ENCODE measurements around the gene ANXA10. TPM values are rescaled to one million over a fixed set of nuclear protein-coding genes. Genes with fewer than 3 reads are reported as not detected.

Gene ANXA10
- total and polyA plus RNA-seq, 2 of the 8 experiments (the other 6 are each of a cell fraction or from before 2014, with no cell fraction given), result not detected

- TF ChIP-seq CREB1 (IDR thresholded peaks at IDR 0.05), result no peak
Measured at GRCh38 chr4:168063031-168063430, 29.3 kb upstream of the ANXA10 start (continued).

- POLR2A ChIA-PET (ENCODE audit: partially characterized antibody), result no interaction called here
- CTCF ChIA-PET (ENCODE audit: partially characterized antibody), result interaction anchor here (0.8 to 1.6 kb wide), 2 partner anchors 79 to 83 kb away, joined by 3 to 4 read pairs; no protein-coding TSS in a partner anchor
- TF ChIP-seq E2F6 (IDR thresholded peaks at IDR 0.05), result no peak
- no peak for TF ChIP-seq TCF12 (IDR thresholded peaks at IDR 0.05; ENCODE audit: low read depth, low read length)
- TF ChIP-seq KDM5A (IDR thresholded peaks at IDR 0.05; ENCODE audit: low read length), result no peak
- TF ChIP-seq GTF2F1 (IDR thresholded peaks at IDR 0.05; ENCODE audit: borderline replicate concordance, low read depth, low read length), result no peak
- TF ChIP-seq CHD2 (IDR thresholded peaks at IDR 0.05; ENCODE audit: low read length), result no peak
- no peak for TF ChIP-seq BRCA1 (IDR thresholded peaks at IDR 0.05; ENCODE audit: low read depth, low read length)
- TF ChIP-seq HDAC2 (IDR thresholded peaks at IDR 0.05; ENCODE audit: borderline replicate concordance in 1 of 2, low read depth in 2 of 2, low read length in 2 of 2), result no peak
- TF ChIP-seq ATF3 (IDR thresholded peaks at IDR 0.05; ENCODE audit: insufficient read depth, low read depth, low read length), result no peak
Measured at GRCh38 chr4:168070903-168071302, 21.4 kb upstream of the ANXA10 start.

More at GRCh38 chr4:168070903-168071302, 21.4 kb upstream of the ANXA10 start:
- H3K79me1 ChIP-seq (ENCODE audit: low read depth, low read length), result no peaks in the 10 kb centered on the region
- H4K91ac ChIP-seq (replicated peaks; ENCODE audit: insufficient read length, low read length), result no peak overlapping the region
- no peaks in the 10 kb centered on the region for H4K20me1 ChIP-seq (replicated peaks in 1 of 2; ENCODE audit: control insufficient read depth in 1 of 2, insufficient read depth in 2 of 2, low read length in 2 of 2)
- no peak overlapping the region for H2BK5ac ChIP-seq (ENCODE audit: low read depth, low read length)
- H3K4me1 ChIP-seq (replicated peaks in 1 of 4; ENCODE audit: control insufficient read depth in 3 of 4, insufficient read depth in 4 of 4, low read length in 3 of 4), result no peaks in the 10 kb centered on the region
- no peak overlapping the region for H2AFZ ChIP-seq (ENCODE audit: low read length)
- FAIRE-seq, result no peak
- H3K23me2 ChIP-seq (ENCODE audit: low read depth, low read length), result no peaks in the 10 kb centered on the region
- no peak overlapping the region for H3K4me3 ChIP-seq (ENCODE audit: extremely low read depth in 1 of 4, insufficient read depth in 2 of 4, low read depth in 3 of 4, low read length in 4 of 4)
- H3K14ac ChIP-seq (ENCODE audit: insufficient read length), result no peak overlapping the region
- no peak overlapping the region for H3K18ac ChIP-seq (ENCODE audit: extremely low read depth, low read length)
- no peak for DNase-seq (ENCODE audit: low read depth in 1 of 2, low spot score in 2 of 2)
- no peak overlapping the region for H4K5ac ChIP-seq (ENCODE audit: insufficient read length, low read depth, low read length)
- H2AK5ac ChIP-seq (ENCODE audit: low read depth, low read length), result no peak overlapping the region
- H3K79me2 ChIP-seq (ENCODE audit: control insufficient read depth in 1 of 2, insufficient read depth in 2 of 2, low read length in 2 of 2), result no peaks in the 10 kb centered on the region
- no peak overlapping the region for H2BK20ac ChIP-seq (ENCODE audit: low read length)
- no peak overlapping the region for H3K4me2 ChIP-seq (ENCODE audit: insufficient read depth in 1 of 2, low read depth in 2 of 2, low read length in 2 of 2)
- no peaks in the 10 kb centered on the region for H3K36me3 ChIP-seq (ENCODE audit: control insufficient read depth in 2 of 4, insufficient read depth in 4 of 4, low read length in 3 of 4)
- H3K4ac ChIP-seq (replicated peaks; ENCODE audit: insufficient read length, low read depth, low read length), result no peak overlapping the region
- no peaks in the 10 kb centered on the region for H3K9me3 ChIP-seq (ENCODE audit: insufficient read depth in 2 of 2, low read depth in 1 of 2, low read length in 1 of 2)
- H2BK120ac ChIP-seq (replicated peaks; ENCODE audit: low read depth, low read length), result no peak overlapping the region
- no peak overlapping the region for H2BK12ac ChIP-seq (ENCODE audit: low read depth, low read length)
- no peaks in the 10 kb centered on the region for H3K27me3 ChIP-seq (replicated peaks in 1 of 4; ENCODE audit: control insufficient read depth in 3 of 4, extremely low read depth in 1 of 4, insufficient read depth in 3 of 4, low read length in 3 of 4)
- H3K23ac ChIP-seq (ENCODE audit: insufficient read length), result no peak overlapping the region
- no peak overlapping the region for H2BK15ac ChIP-seq (ENCODE audit: low read length)
- H3K56ac ChIP-seq (replicated peaks; ENCODE audit: insufficient read length, low read depth, low read length), result no peak overlapping the region
- 100% methylated on average over 1 of the region's 1 CpG; no CpG with 5 or more reads in 1 of the 2 experiments for WGBS, 2 experiments (ENCODE audit: extremely low coverage in 1 of 2, insufficient coverage in 1 of 2, insufficient read length in 1 of 2, insufficient replicate concordance in 2 of 2, low coverage in 1 of 2, low lambda C conversion rate in 2 of 2, missing lambda C conversion rate in 1 of 2)
- no peak overlapping the region for H3K27ac ChIP-seq (ENCODE audit: low read depth, low read length)
- no peak overlapping the region for H4K8ac ChIP-seq (ENCODE audit: extremely low read depth, insufficient read depth, low read length)
- no peak overlapping the region for H3K9ac ChIP-seq (replicated peaks in 1 of 4; ENCODE audit: extremely low read depth in 1 of 4, low read depth in 3 of 4, low read length in 3 of 4)

Data from H1 (cell line).